ENCODE measurements around the gene YWHAB.

DNA sequence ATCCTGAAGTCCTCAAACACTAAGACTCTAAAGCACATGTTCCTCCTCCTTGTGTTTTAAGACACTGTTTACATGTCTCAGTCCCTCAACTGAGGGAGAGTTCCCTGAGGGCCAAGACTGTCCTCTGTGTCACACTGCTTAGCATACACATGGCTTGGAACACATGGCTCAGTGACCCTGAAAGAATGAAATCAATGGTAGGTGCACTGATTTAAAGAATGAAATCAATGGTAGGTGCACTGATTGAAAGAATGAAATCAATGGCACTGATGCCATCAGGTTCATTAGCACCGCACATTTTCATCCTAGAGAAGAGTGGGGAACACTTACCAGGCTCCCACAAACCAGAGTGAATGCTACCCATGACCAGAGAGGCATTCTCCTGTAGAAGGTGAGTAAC is 64.9 kb downstream of the YWHAB start:
- TF ChIP-seq, protein P1, sequence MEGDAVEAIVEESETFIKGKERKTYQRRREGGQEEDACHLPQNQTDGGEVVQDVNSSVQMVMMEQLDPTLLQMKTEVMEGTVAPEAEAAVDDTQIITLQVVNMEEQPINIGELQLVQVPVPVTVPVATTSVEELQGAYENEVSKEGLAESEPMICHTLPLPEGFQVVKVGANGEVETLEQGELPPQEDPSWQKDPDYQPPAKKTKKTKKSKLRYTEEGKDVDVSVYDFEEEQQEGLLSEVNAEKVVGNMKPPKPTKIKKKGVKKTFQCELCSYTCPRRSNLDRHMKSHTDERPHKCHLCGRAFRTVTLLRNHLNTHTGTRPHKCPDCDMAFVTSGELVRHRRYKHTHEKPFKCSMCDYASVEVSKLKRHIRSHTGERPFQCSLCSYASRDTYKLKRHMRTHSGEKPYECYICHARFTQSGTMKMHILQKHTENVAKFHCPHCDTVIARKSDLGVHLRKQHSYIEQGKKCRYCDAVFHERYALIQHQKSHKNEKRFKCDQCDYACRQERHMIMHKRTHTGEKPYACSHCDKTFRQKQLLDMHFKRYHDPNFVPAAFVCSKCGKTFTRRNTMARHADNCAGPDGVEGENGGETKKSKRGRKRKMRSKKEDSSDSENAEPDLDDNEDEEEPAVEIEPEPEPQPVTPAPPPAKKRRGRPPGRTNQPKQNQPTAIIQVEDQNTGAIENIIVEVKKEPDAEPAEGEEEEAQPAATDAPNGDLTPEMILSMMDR (conservative IDR thresholded peaks at IDR 0.05), result no peak
- no peak for TF ChIP-seq ZFX (IDR thresholded peaks at IDR 0.05)

All from C4-2B (cell line).